Measurements from ENCODE around the gene BCL2L15.

BCL2L15 gene

GRCh38 chr1:113898241-113898814, 10.9 kb upstream of the BCL2L15 start:
- DNase-seq (ENCODE audit: low read depth): no peak
- no peak for TF ChIP-seq CTCF (conservative IDR thresholded peaks at IDR 0.05; ENCODE audit: low read depth, low read length)
- H3K4me3 ChIP-seq (ENCODE audit: low read depth, low read length): no peak overlapping the region

- no peak for DNase-seq (ENCODE audit: low read depth)
- H3K4me3 ChIP-seq (ENCODE audit: low read depth, low read length): no peak overlapping the region
- TF ChIP-seq CTCF (conservative IDR thresholded peaks at IDR 0.05; ENCODE audit: low read depth, low read length): no peak
Measured at GRCh38 chr1:113895961-113896360, 8.6 kb upstream of the BCL2L15 start.

GRCh38 chr1:113895098-113895497, 7.7 kb upstream of the BCL2L15 start:
- no peak for DNase-seq (ENCODE audit: low read depth)
- no peak overlapping the region for H3K4me3 ChIP-seq (ENCODE audit: low read depth, low read length)
- TF ChIP-seq CTCF (conservative IDR thresholded peaks at IDR 0.05; ENCODE audit: low read depth, low read length): no peak

- TF ChIP-seq CTCF (conservative IDR thresholded peaks at IDR 0.05; ENCODE audit: low read depth, low read length): no peak
- H3K4me3 ChIP-seq (ENCODE audit: low read depth, low read length): no peak overlapping the region
- DNase-seq (ENCODE audit: low read depth): no peak
Measured at GRCh38 chr1:113893267-113893666, 5.9 kb upstream of the BCL2L15 start.

GRCh38 chr1:113891631-113892220, 4.3 kb upstream of the BCL2L15 start:
- TF ChIP-seq CTCF (conservative IDR thresholded peaks at IDR 0.05; ENCODE audit: low read depth, low read length): no peak
- no peak overlapping the region for H3K4me3 ChIP-seq (ENCODE audit: low read depth, low read length)

GRCh38 chr1:113890816-113891215, 3.4 kb upstream of the BCL2L15 start:
- TF ChIP-seq CTCF (conservative IDR thresholded peaks at IDR 0.05; ENCODE audit: low read depth, low read length): no peak
- DNase-seq (ENCODE audit: low read depth): no peak
- H3K4me3 ChIP-seq (ENCODE audit: low read depth, low read length): no peak overlapping the region

More at GRCh38 chr1:113891631-113892220, 4.3 kb upstream of the BCL2L15 start:
- no peak for DNase-seq (ENCODE audit: low read depth)
